GM18498 (cell line): ENCODE results near the gene DCDC2C.

ENCODE experiments used
- ATAC-seq: cut with Tn5 transposase; IDR thresholded peaks from one replicate; pipeline ENCODE4 v1.9.1; 2021; ENCODE audit warnings: mild to moderate bottlenecking, moderate library complexity; ENCODE audit not compliant: unreplicated experiment

Gene DCDC2C

GRCh38 chr2:3876221-3876620, 172.8 kb downstream of the DCDC2C start:
- no peak for ATAC-seq

GRCh38 chr2:3876685-3877084, 173.3 kb downstream of the DCDC2C start:
- ATAC-seq: no peak

- ATAC-seq: no peak
These were observed 182.6 kb downstream of the DCDC2C start for GRCh38 chr2:3885629-3886628.

- ATAC-seq: no peak
These were observed 191.6 kb downstream of the DCDC2C start for GRCh38 chr2:3895021-3895420.
